ENCODE data around the gene DGKG. TPM values are rescaled to one million over a fixed set of nuclear protein-coding genes. Genes with fewer than 3 reads are reported as not detected.

The DGKG gene
- total and polyA plus RNA-seq, 2 of the 8 experiments (the other 6 are each of a cell fraction or from before 2014, with no cell fraction given): 0.30 to 0.48 TPM

- H3K27me3 ChIP-seq (replicated peaks in 1 of 4; ENCODE audit: control insufficient read depth in 3 of 4, extremely low read depth in 1 of 4, insufficient read depth in 3 of 4, low read length in 3 of 4): no peaks in the 10 kb centered on the region
- H3K79me1 ChIP-seq (ENCODE audit: low read depth, low read length): no peaks in the 10 kb centered on the region
- H3K4me1 ChIP-seq (replicated peaks in 1 of 4; ENCODE audit: control insufficient read depth in 3 of 4, insufficient read depth in 4 of 4, low read length in 3 of 4): no peaks in the 10 kb centered on the region
- no peaks in the 10 kb centered on the region for H3K23me2 ChIP-seq (ENCODE audit: low read depth, low read length)
- H2BK12ac ChIP-seq (ENCODE audit: low read depth, low read length): no peak overlapping the region
- POLR2A ChIA-PET (ENCODE audit: partially characterized antibody): interaction anchor here (1.2 kb wide), 1 partner anchor 31 kb away, joined by 3 read pairs; no protein-coding TSS in a partner anchor
- no peaks in the 10 kb centered on the region for H3K36me3 ChIP-seq (ENCODE audit: control insufficient read depth in 2 of 4, insufficient read depth in 4 of 4, low read length in 3 of 4)
- H4K91ac ChIP-seq (replicated peaks; ENCODE audit: insufficient read length, low read length): no peak overlapping the region
- CTCF ChIA-PET (ENCODE audit: partially characterized antibody): interaction anchor here (1.8 kb wide), 1 partner anchor 133 kb away, joined by 4 read pairs; no protein-coding TSS in a partner anchor
- H3K9ac ChIP-seq (replicated peaks in 1 of 4; ENCODE audit: extremely low read depth in 1 of 4, low read depth in 3 of 4, low read length in 3 of 4): no peak overlapping the region
- no peak overlapping the region for H4K5ac ChIP-seq (ENCODE audit: insufficient read length, low read depth, low read length)
- no peak overlapping the region for H2BK20ac ChIP-seq (ENCODE audit: low read length)
- H3K18ac ChIP-seq (ENCODE audit: extremely low read depth, low read length): no peak overlapping the region
- no peak overlapping the region for H3K4me2 ChIP-seq (ENCODE audit: insufficient read depth in 1 of 2, low read depth in 2 of 2, low read length in 2 of 2)
- H2BK120ac ChIP-seq (replicated peaks; ENCODE audit: low read depth, low read length): no peak overlapping the region
- no peaks in the 10 kb centered on the region for H4K20me1 ChIP-seq (replicated peaks in 1 of 2; ENCODE audit: control insufficient read depth in 1 of 2, insufficient read depth in 2 of 2, low read length in 2 of 2)
- no peak overlapping the region for H3K4me3 ChIP-seq (ENCODE audit: extremely low read depth in 1 of 4, insufficient read depth in 2 of 4, low read depth in 3 of 4, low read length in 4 of 4)
- H3K9me3 ChIP-seq (ENCODE audit: insufficient read depth in 2 of 2, low read depth in 1 of 2, low read length in 1 of 2): 0 out of 4 replicates have a peak, but pooled peaks cover 0 to 2% of the 10 kb centered on the region in 2 experiments
- no peak overlapping the region for H2BK5ac ChIP-seq (ENCODE audit: low read depth, low read length)
- FAIRE-seq (no peak), DNase-seq (ENCODE audit: low read depth in 1 of 2, low spot score in 2 of 2) (no peak)
- H2BK15ac ChIP-seq (ENCODE audit: low read length): no peak overlapping the region
- no peak overlapping the region for H4K8ac ChIP-seq (ENCODE audit: extremely low read depth, insufficient read depth, low read length)
- H3K27ac ChIP-seq (ENCODE audit: low read depth, low read length): no peak overlapping the region
- H2AFZ ChIP-seq (ENCODE audit: low read length): no peak overlapping the region
- H2AK5ac ChIP-seq (ENCODE audit: low read depth, low read length): no peak overlapping the region
- no peak overlapping the region for H3K23ac ChIP-seq (ENCODE audit: insufficient read length)
- H3K56ac ChIP-seq (replicated peaks; ENCODE audit: insufficient read length, low read depth, low read length): no peak overlapping the region
- no peak overlapping the region for H3K4ac ChIP-seq (replicated peaks; ENCODE audit: insufficient read length, low read depth, low read length)
- H3K14ac ChIP-seq (ENCODE audit: insufficient read length): no peak overlapping the region
- no peaks in the 10 kb centered on the region for H3K79me2 ChIP-seq (ENCODE audit: control insufficient read depth in 1 of 2, insufficient read depth in 2 of 2, low read length in 2 of 2)
- 91% methylated on average over 4 of the region's 4 CpGs; no CpG with 5 or more reads in 1 of the 2 experiments for WGBS, 2 experiments (ENCODE audit: extremely low coverage in 1 of 2, insufficient coverage in 1 of 2, insufficient read length in 1 of 2, insufficient replicate concordance in 2 of 2, low coverage in 1 of 2, low lambda C conversion rate in 2 of 2, missing lambda C conversion rate in 1 of 2)
- no peak for TF ChIP-seq TBP (IDR thresholded peaks at IDR 0.05; ENCODE audit: low read depth, low read length)
- no peak for TF ChIP-seq TAF7 (optimal IDR thresholded peaks at IDR 0.05; ENCODE audit: borderline replicate concordance, low read depth, low read length)
- TF ChIP-seq TEAD4 (IDR thresholded peaks at IDR 0.05; ENCODE audit: low read depth, low read length): no peak
- no peak for TF ChIP-seq RFX5 (IDR thresholded peaks at IDR 0.05; ENCODE audit: borderline replicate concordance, low read depth, low read length)
- TF ChIP-seq EGR1 (IDR thresholded peaks at IDR 0.05; ENCODE audit: borderline replicate concordance, low read depth, low read length): no peak
- TF ChIP-seq CTBP2 (IDR thresholded peaks at IDR 0.05; ENCODE audit: borderline replicate concordance, insufficient read depth, insufficient read length, low read length): no peak
- TF ChIP-seq SIRT6 (IDR thresholded peaks at IDR 0.05; ENCODE audit: low read length): no peak
- no peak for TF ChIP-seq ZNF274 (IDR thresholded peaks at IDR 0.05; ENCODE audit: borderline replicate concordance, extremely low read depth, low read length)
Measured at GRCh38 chr3:186394566-186395217, 32.7 kb upstream of the DGKG start.
